Brain microvascular endothelial cell (primary cell): Measurements from ENCODE around the gene ASCL1.

ENCODE experiments used
- DNase-seq: peaks from one replicate; pipeline ENCODE4 v3.0.0-alpha.2; 2020
- H3K27ac ChIP-seq: fragments of 250-450 bp; sonication (Bioruptor Pico); 2 replicates; pipeline ENCODE4 v1.5.1; 2020; ENCODE audit warnings: mild to moderate bottlenecking, moderate library complexity
- H3K27me3 ChIP-seq: fragments of 250-450 bp; sonication (Bioruptor Pico); replicated peaks from 2 replicates; pipeline ENCODE4 v1.5.1; 2020; ENCODE audit warnings: mild to moderate bottlenecking
- H3K36me3 ChIP-seq: fragments of 250-450 bp; sonication (Bioruptor Pico); replicated peaks from 2 replicates; pipeline ENCODE4 v1.5.1; 2020; ENCODE audit warnings: mild to moderate bottlenecking
- H3K4me3 ChIP-seq: 2 replicates; pipeline ENCODE4 v1.5.1; 2011; ENCODE audit warnings: low read depth, mild to moderate bottlenecking, control low read depth, low read length, moderate library complexity
- in situ Hi-C: cut with HindIII; loops from 2 replicates; pipeline ENCODE4 v1.10.0; 2017; ENCODE audit warnings: low sequenced_read_pairs, low pct_ligation_motif_present
- TF ChIP-seq, protein P1 (sequence below): IDR thresholded peaks from 2 replicates; pipeline ENCODE4 v1.5.1; 2011; ENCODE audit warnings: low read depth, mild to moderate bottlenecking, moderate library complexity, low read length, control low read depth, inconsistent platforms; ENCODE audit errors: missing control alignments

Gene ASCL1

GRCh38 chr12:102992297-102992696 is 34.8 kb downstream of the ASCL1 start:
- H3K36me3 ChIP-seq: no peaks in the 10 kb centered on the region
- H3K27me3 ChIP-seq: no peaks in the 10 kb centered on the region
- no peak overlapping the region for H3K4me3 ChIP-seq
- DNase-seq: no peak
- in situ Hi-C loops: no loop called here
- no peak overlapping the region for H3K27ac ChIP-seq
- TF ChIP-seq, protein P1, sequence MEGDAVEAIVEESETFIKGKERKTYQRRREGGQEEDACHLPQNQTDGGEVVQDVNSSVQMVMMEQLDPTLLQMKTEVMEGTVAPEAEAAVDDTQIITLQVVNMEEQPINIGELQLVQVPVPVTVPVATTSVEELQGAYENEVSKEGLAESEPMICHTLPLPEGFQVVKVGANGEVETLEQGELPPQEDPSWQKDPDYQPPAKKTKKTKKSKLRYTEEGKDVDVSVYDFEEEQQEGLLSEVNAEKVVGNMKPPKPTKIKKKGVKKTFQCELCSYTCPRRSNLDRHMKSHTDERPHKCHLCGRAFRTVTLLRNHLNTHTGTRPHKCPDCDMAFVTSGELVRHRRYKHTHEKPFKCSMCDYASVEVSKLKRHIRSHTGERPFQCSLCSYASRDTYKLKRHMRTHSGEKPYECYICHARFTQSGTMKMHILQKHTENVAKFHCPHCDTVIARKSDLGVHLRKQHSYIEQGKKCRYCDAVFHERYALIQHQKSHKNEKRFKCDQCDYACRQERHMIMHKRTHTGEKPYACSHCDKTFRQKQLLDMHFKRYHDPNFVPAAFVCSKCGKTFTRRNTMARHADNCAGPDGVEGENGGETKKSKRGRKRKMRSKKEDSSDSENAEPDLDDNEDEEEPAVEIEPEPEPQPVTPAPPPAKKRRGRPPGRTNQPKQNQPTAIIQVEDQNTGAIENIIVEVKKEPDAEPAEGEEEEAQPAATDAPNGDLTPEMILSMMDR: no peak

DNA sequence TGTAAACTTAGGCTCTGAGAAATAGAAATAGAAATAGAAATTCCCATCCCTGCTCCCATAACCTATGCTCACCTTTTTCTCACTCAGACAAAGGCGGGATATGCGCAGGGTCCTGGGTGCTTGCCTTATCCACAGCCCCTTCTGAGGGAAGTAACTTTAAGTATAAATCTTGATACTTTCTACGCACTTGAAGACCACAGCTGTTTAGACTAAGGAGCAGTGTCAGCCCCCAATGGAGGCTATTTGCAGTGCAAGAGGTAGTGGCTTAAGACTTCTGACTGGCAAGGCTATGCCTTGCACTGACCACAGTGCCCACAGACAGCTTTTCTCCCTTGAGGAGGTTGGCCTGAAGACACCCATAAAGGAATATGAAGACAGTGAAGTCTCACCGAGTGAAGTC is 35.2 kb downstream of the ASCL1 start:
- in situ Hi-C loops: no loop called here
- TF ChIP-seq, protein P1: no peak
- Histone ChIP-seq H3K36me3 (no peaks in the 10 kb centered on the region), H3K27ac (no peak overlapping the region), H3K27me3 (no peaks in the 10 kb centered on the region), H3K4me3 (no peak overlapping the region)
- no peak for DNase-seq

- no peak overlapping the region for H3K27ac ChIP-seq
- in situ Hi-C loops: no loop called here
- H3K36me3 ChIP-seq: no peaks in the 10 kb centered on the region
- DNase-seq: no peak
- TF ChIP-seq, protein P1: no peak
- H3K27me3 ChIP-seq: no peaks in the 10 kb centered on the region
- no peak overlapping the region for H3K4me3 ChIP-seq
These were observed 36.1 kb downstream of the ASCL1 start for GRCh38 chr12:102993537-102993936.

DNA sequence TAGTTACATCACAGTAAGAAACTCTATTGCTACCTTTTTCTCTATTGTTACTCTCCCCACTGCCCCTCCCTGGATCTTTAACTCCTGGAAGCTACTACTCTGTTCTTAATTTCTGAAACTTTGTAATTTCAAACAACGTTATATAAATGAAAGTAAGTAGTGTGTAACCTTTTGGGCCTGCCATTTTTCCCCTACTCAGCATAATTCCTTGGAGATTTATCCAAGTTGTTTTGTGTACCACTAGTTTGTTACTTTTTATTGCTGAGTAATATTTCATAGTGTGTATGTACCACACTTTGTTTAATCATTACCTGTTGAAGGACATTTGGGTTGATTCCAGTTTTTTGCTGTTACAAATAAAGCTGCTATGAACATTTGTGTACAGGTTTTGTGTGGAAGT is 37.9 kb downstream of the ASCL1 start:
- H3K27ac ChIP-seq: no peak overlapping the region
- H3K4me3 ChIP-seq: no peak overlapping the region
- in situ Hi-C loops: no loop called here
- DNase-seq: no peak
- H3K27me3 ChIP-seq: no peaks in the 10 kb centered on the region
- no peaks in the 10 kb centered on the region for H3K36me3 ChIP-seq
- TF ChIP-seq, protein P1: no peak
